ENCODE results near the gene PIP5K1B. TPM values are rescaled to one million over a fixed set of nuclear protein-coding genes. Genes with fewer than 3 reads are reported as not detected.

The PIP5K1B gene
- total and polyA plus RNA-seq, 2 experiments from 2014 or later, result 3.7 to 10.2 TPM

DNA sequence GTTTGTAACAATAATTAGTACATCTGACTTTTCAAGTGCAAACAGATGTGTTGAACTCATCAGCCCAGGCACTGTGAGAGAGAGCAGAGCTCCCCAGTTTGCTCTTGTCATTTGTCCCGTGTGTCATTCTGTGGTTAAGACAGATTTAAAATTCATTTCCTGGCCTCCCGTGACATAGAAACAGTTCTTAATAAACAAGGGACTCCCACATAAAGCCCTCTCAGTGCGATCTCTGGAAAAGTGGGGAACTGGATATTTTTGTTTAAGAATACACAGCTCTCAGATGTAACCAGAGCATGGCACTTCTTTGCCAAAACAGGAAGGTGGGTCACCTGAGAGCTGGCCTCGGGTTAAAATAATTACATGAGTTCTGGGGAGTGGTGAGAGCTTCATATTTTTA, 250.3 kb downstream of the PIP5K1B start:
- Histone ChIP-seq H3K79me2 (no peaks in the 10 kb centered on the region), H3K9me3 (ENCODE audit: low read depth) (no peaks in the 10 kb centered on the region), H4K20me1 (ENCODE audit: insufficient read depth, poor library complexity, severe bottlenecking) (no peaks in the 10 kb centered on the region), H3K36me3 (replicated peaks; ENCODE audit: insufficient read depth, low read depth) (no peaks in the 10 kb centered on the region), H3K4me3 (no peak overlapping the region), H3K27ac (no peak overlapping the region), H2AFZ (no peak overlapping the region), H3K4me2 (no peak overlapping the region), H3K4me1 (ENCODE audit: insufficient read depth) (peaks cover 4% of the 10 kb centered on the region), H3K9me2 (replicated peaks; ENCODE audit: insufficient read depth) (no peaks in the 10 kb centered on the region), H3K27me3 (no peaks in the 10 kb centered on the region)
- 56% methylated on average over 4 of the region's 4 CpGs for WGBS (ENCODE audit: low lambda C conversion rate, missing lambda C conversion rate)
- TF ChIP-seq EZH2 (IDR thresholded peaks at IDR 0.05; ENCODE audit: borderline replicate concordance) (no peak), EZH2phosphoT487 (IDR thresholded peaks at IDR 0.05; ENCODE audit: low read depth, severe bottlenecking, unreplicated experiment) (no peak)
- TF ChIP-seq, protein P1, sequence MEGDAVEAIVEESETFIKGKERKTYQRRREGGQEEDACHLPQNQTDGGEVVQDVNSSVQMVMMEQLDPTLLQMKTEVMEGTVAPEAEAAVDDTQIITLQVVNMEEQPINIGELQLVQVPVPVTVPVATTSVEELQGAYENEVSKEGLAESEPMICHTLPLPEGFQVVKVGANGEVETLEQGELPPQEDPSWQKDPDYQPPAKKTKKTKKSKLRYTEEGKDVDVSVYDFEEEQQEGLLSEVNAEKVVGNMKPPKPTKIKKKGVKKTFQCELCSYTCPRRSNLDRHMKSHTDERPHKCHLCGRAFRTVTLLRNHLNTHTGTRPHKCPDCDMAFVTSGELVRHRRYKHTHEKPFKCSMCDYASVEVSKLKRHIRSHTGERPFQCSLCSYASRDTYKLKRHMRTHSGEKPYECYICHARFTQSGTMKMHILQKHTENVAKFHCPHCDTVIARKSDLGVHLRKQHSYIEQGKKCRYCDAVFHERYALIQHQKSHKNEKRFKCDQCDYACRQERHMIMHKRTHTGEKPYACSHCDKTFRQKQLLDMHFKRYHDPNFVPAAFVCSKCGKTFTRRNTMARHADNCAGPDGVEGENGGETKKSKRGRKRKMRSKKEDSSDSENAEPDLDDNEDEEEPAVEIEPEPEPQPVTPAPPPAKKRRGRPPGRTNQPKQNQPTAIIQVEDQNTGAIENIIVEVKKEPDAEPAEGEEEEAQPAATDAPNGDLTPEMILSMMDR (IDR thresholded peaks at IDR 0.05; ENCODE audit: poor library complexity), result no peak
- no peak for DNase-seq (ENCODE audit: low spot score)

DNA sequence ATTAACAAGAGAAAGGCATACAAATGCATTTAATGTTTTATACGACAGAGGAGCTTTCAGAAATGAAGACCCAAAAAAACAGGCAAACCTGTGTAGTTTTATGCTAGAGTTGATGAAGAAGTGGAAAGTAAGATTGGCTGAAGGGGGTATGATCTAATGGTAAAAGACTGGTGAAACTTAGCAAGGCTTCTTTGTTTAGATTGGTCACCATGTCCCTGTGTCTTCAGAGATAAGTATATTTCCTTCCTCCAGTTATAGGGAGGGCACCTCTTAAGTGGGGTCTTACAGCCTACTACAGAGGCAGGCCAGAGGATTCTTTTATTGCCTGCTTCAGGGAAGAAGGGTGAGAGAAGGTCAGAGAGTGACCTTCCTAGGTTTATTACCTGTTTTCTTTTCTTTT, 252.4 kb downstream of the PIP5K1B start:
- no peak for DNase-seq (ENCODE audit: low spot score)
- H4K20me1 ChIP-seq (ENCODE audit: insufficient read depth, poor library complexity, severe bottlenecking), result no peaks in the 10 kb centered on the region
- 90% methylated on average over 1 of the region's 1 CpG for WGBS (ENCODE audit: low lambda C conversion rate, missing lambda C conversion rate)

DNA sequence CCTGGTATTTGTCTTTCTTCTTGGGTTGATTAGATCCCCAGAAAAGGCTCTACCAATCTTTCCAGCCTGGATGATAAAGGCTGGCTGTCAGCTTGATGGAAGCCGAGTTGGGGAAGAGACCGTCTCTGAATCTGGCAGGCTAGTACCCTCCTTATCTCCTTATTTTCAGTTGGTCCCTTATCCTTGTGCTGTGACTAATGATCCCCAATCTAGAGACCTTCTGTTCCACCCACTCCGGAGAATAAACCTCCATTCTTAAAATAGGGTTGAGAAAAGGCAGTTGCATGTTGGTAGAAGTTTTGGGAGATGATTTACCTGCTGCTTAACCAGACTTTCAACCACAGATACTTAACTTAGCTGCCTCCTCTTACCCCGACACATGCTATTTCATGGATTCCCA, 256.5 kb downstream of the PIP5K1B start:
- no peak for DNase-seq (ENCODE audit: low spot score)
- Histone ChIP-seq H3K9me2 (replicated peaks; ENCODE audit: insufficient read depth) (no peaks in the 10 kb centered on the region), H3K9me3 (ENCODE audit: low read depth) (no peaks in the 10 kb centered on the region), H2AFZ (no peak overlapping the region), H3K4me3 (no peak overlapping the region), H3K27me3 (no peaks in the 10 kb centered on the region), H3K4me1 (ENCODE audit: insufficient read depth) (peaks cover 17% of the 10 kb centered on the region), H3K4me2 (no peak overlapping the region), H3K27ac (no peak overlapping the region), H3K36me3 (replicated peaks; ENCODE audit: insufficient read depth, low read depth) (no peaks in the 10 kb centered on the region), H4K20me1 (ENCODE audit: insufficient read depth, poor library complexity, severe bottlenecking) (no peaks in the 10 kb centered on the region), H3K79me2 (no peaks in the 10 kb centered on the region)
- TF ChIP-seq, protein P1 (IDR thresholded peaks at IDR 0.05; ENCODE audit: poor library complexity), result no peak
- TF ChIP-seq EZH2phosphoT487 (IDR thresholded peaks at IDR 0.05; ENCODE audit: low read depth, severe bottlenecking, unreplicated experiment) (no peak), EZH2 (IDR thresholded peaks at IDR 0.05; ENCODE audit: borderline replicate concordance) (no peak)
- WGBS (ENCODE audit: low lambda C conversion rate, missing lambda C conversion rate), result 84% methylated on average over 4 of the region's 4 CpGs

More for the DNA sequence above, 252.4 kb downstream of the PIP5K1B start:
- Histone ChIP-seq H3K9me3 (ENCODE audit: low read depth) (no peaks in the 10 kb centered on the region), H3K79me2 (no peaks in the 10 kb centered on the region), H3K4me3 (no peak overlapping the region), H3K27ac (no peak overlapping the region), H3K36me3 (replicated peaks; ENCODE audit: insufficient read depth, low read depth) (no peaks in the 10 kb centered on the region), H3K9me2 (replicated peaks; ENCODE audit: insufficient read depth) (no peaks in the 10 kb centered on the region), H2AFZ (no peak overlapping the region), H3K27me3 (no peaks in the 10 kb centered on the region), H3K4me1 (ENCODE audit: insufficient read depth) (peaks cover 4% of the 10 kb centered on the region), H3K4me2 (no peak overlapping the region)
- TF ChIP-seq EZH2 (IDR thresholded peaks at IDR 0.05; ENCODE audit: borderline replicate concordance), result no peak
- TF ChIP-seq EZH2phosphoT487 (IDR thresholded peaks at IDR 0.05; ENCODE audit: low read depth, severe bottlenecking, unreplicated experiment), result no peak
- TF ChIP-seq, protein P1 (IDR thresholded peaks at IDR 0.05; ENCODE audit: poor library complexity), result no peak

DNA sequence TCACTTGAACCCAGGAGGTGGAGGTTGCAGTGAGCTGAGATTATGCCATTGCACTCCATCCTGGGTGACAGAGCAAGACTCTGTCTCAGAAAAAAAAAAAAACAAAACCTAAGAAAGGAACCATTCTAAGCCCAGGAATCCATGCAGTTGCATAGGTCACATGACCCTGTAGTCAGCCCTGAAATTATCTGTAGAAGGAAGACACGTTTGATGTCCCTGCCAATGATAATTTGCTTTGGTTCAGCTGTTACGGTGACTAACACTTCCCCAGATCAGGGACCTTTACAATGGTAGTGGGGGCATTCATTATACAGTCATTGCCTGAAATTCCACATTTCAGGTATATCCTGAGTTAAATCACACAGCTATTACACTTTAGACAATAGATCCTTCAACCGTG, 258.4 kb downstream of the PIP5K1B start:
- Histone ChIP-seq H3K9me3 (ENCODE audit: low read depth) (no peaks in the 10 kb centered on the region), H3K4me3 (no peak overlapping the region), H3K9me2 (replicated peaks; ENCODE audit: insufficient read depth) (no peaks in the 10 kb centered on the region), H3K36me3 (replicated peaks; ENCODE audit: insufficient read depth, low read depth) (no peaks in the 10 kb centered on the region), H3K27me3 (no peaks in the 10 kb centered on the region), H3K79me2 (no peaks in the 10 kb centered on the region), H3K4me1 (ENCODE audit: insufficient read depth) (peaks cover 17% of the 10 kb centered on the region), H2AFZ (no peak overlapping the region), H3K27ac (peak overlapping the region; percentile 79), H3K4me2 (no peak overlapping the region), H4K20me1 (ENCODE audit: insufficient read depth, poor library complexity, severe bottlenecking) (no peaks in the 10 kb centered on the region)
- TF ChIP-seq EZH2 (IDR thresholded peaks at IDR 0.05; ENCODE audit: borderline replicate concordance) (no peak), EZH2phosphoT487 (IDR thresholded peaks at IDR 0.05; ENCODE audit: low read depth, severe bottlenecking, unreplicated experiment) (no peak)
- TF ChIP-seq, protein P1 (IDR thresholded peaks at IDR 0.05; ENCODE audit: poor library complexity), result no peak
- no peak for DNase-seq (ENCODE audit: low spot score)
- WGBS (ENCODE audit: low lambda C conversion rate, missing lambda C conversion rate), result 72% methylated on average over 3 of the region's 3 CpGs

Data from hepatocyte (in vitro differentiated cells).